GM12878 (cell line): Measurements from ENCODE around the gene SLC16A6.

Experiments
- ASH2L ChIP-seq: fragments of 300-600, 200-600 bp; sonication (generic); IDR thresholded peaks from 2 replicates; pipeline ENCODE4 v1.6.1; 2017; ENCODE audit warnings: low read depth, mild to moderate bottlenecking, borderline replicate concordance
- CTCF ChIP-seq, 3 experiments: IDR thresholded peaks in 2 of 3; conservative IDR thresholded peaks in 1 of 3; 2 replicates each; pipeline ENCODE4 v1.5.1; 2011; ENCODE audit warnings: low read depth in 3 of 3, low read length in 3 of 3, mild to moderate bottlenecking in 3 of 3, control low read depth in 2 of 3, moderate library complexity in 2 of 3, inconsistent platforms in 1 of 3, mixed read lengths in 1 of 3; ENCODE audit not compliant: control insufficient read depth in 2 of 3, insufficient read depth in 1 of 3; ENCODE audit errors: extremely low read depth in 1 of 3
- E2F4 ChIP-seq: IDR thresholded peaks from 2 replicates; pipeline ENCODE4 v1.6.1; 2012; ENCODE audit warnings: low read depth, low read length, improper control_type of control experiment
- EZH2 ChIP-seq: IDR thresholded peaks from 2 replicates; pipeline ENCODE4 v1.6.1; 2012; ENCODE audit warnings: low read depth, mild to moderate bottlenecking, control low read depth, inconsistent platforms, low read length, borderline replicate concordance; ENCODE audit not compliant: control insufficient read depth
- HDGF ChIP-seq: fragments of 450-650 bp; IDR thresholded peaks from 2 replicates; pipeline ENCODE4 v1.6.1; 2016; ENCODE audit warnings: antibody characterized with exemption
- IKZF1 ChIP-seq: fragments of 450-650 bp; conservative IDR thresholded peaks from 2 replicates; pipeline ENCODE4 v1.6.1; 2017; ENCODE audit warnings: antibody characterized with exemption, mild to moderate bottlenecking
- JUNB ChIP-seq: IDR thresholded peaks from 2 replicates; pipeline ENCODE4 v1.6.1; 2016; ENCODE audit warnings: antibody characterized with exemption, mild to moderate bottlenecking
- MTA2 ChIP-seq: fragments of 450-650 bp; IDR thresholded peaks from 2 replicates; pipeline ENCODE4 v1.6.1; 2016; ENCODE audit warnings: low read depth, mild to moderate bottlenecking, moderate library complexity
- MYC ChIP-seq: IDR thresholded peaks from 2 replicates; pipeline ENCODE4 v1.6.1; 2011; ENCODE audit warnings: mild to moderate bottlenecking, low read length, moderate library complexity, inconsistent platforms; ENCODE audit not compliant: insufficient read depth, insufficient replicate concordance, insufficient read length, severe bottlenecking
- NR2F1 ChIP-seq: fragments of 450-650 bp; conservative IDR thresholded peaks from 2 replicates; pipeline ENCODE4 v1.6.1; 2017; ENCODE audit warnings: mild to moderate bottlenecking
- WRNIP1 ChIP-seq: IDR thresholded peaks from 2 replicates; pipeline ENCODE4 v1.6.1; 2011; ENCODE audit warnings: low read depth, low read length, improper control_type of control experiment, borderline replicate concordance

- TF ChIP-seq NR2F1: no peak
- no peak for TF ChIP-seq CTCF (IDR thresholded peaks at IDR 0.05 in 2 of 3, conservative IDR thresholded peaks at IDR 0.05 in 1 of 3; ENCODE audit: control insufficient read depth in 2 of 3, extremely low read depth in 1 of 3, insufficient read depth in 1 of 3, low read depth in 3 of 3, low read length in 3 of 3)
- no peak for TF ChIP-seq MTA2
- no peak for TF ChIP-seq EZH2
- TF ChIP-seq WRNIP1: no peak
- no peak for TF ChIP-seq HDGF
- no peak for TF ChIP-seq MYC
- TF ChIP-seq E2F4: no peak
- TF ChIP-seq IKZF1: no peak
- no peak for TF ChIP-seq ASH2L
- TF ChIP-seq JUNB: no peak
Observed at GRCh38 chr17:68329331-68329730, 38.4 kb upstream of the SLC16A6 start.
